Measurements from ENCODE around the gene HDAC11. TPM values are rescaled to one million over a fixed set of nuclear protein-coding genes. Genes with fewer than 3 reads are reported as not detected.

Gene HDAC11
- total RNA-seq, 1 donor from 2014 or later = 14.4 TPM

DNA sequence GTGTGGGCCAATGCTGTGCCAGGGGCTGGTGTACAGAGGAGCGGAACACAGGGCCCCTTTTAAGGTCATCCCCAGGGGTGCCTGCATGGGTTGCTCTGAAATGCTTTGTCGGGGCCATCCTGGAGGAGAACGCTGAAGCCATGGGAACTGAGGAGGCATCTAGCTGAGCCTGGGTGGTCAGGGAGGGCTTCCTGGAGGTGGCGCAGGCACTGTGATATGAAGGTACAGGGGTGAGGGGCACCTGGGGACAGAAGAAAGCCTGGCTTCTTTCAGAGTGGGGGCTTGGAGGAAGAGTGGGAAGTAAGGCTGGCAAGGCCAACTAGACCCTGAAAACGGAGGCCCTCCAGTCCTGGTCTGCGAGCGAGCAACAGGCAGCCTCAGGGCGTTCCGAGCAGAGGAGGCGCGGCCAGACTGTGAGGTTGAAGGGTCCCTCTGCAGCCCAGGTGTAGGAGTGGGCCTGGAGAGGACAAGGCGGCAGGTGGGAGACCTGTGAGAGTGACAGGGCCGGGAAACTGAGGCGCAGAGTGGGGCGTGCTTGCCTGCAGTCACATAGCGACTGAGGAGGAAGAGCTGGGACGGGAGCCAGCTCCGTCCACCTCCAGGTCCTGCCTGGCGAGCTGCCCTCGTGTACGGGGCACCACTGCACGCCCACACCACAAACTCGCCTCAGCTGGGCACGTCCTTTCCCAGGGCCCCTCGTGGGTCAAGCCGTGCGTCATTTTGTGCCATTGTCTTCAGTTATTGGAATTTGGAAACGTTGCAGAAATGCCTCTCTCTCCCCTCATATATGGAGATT is 72.9 kb downstream of the HDAC11 start:
- no peak for DNase-seq (ENCODE audit: low spot score, unreplicated experiment)
- H3K27ac Mint-ChIP-seq = no peak overlapping the region
- peaks cover 5% of the 10 kb centered on the region for H3K4me1 Mint-ChIP-seq (ENCODE audit: low read depth)
- H3K36me3 Mint-ChIP-seq (ENCODE audit: insufficient read depth) = no peaks in the 10 kb centered on the region
- no peaks in the 10 kb centered on the region for H3K9me3 Mint-ChIP-seq (ENCODE audit: low read depth)
- no peak for TF ChIP-seq CTCF (IDR thresholded peaks at IDR 0.05; ENCODE audit: unreplicated experiment)
- H3K27me3 Mint-ChIP-seq = peaks cover 39% of the 10 kb centered on the region
- no peak overlapping the region for H3K4me3 Mint-ChIP-seq (ENCODE audit: low read depth)

- H3K27ac Mint-ChIP-seq = no peak overlapping the region
Observed at GRCh38 chr3:13553686-13554085, 73.6 kb downstream of the HDAC11 start.

GRCh38 chr3:13555753-13556152 is 75.6 kb downstream of the HDAC11 start:
- Mint-ChIP-seq H3K4me1 (ENCODE audit: low read depth) (peaks cover 1% of the 10 kb centered on the region), H3K27me3 (peaks cover 28% of the 10 kb centered on the region), H3K9me3 (ENCODE audit: low read depth) (no peaks in the 10 kb centered on the region), H3K36me3 (ENCODE audit: insufficient read depth) (no peaks in the 10 kb centered on the region), H3K27ac (no peak overlapping the region), H3K4me3 (ENCODE audit: low read depth) (no peak overlapping the region)
- no peak for TF ChIP-seq CTCF (IDR thresholded peaks at IDR 0.05; ENCODE audit: unreplicated experiment)
- DNase-seq (ENCODE audit: low spot score, unreplicated experiment) = no peak

More at GRCh38 chr3:13553686-13554085, 73.6 kb downstream of the HDAC11 start:
- peaks cover 34% of the 10 kb centered on the region for H3K27me3 Mint-ChIP-seq
- H3K4me1 Mint-ChIP-seq (ENCODE audit: low read depth) = peaks cover 3% of the 10 kb centered on the region
- no peak for TF ChIP-seq CTCF (IDR thresholded peaks at IDR 0.05; ENCODE audit: unreplicated experiment)
- H3K9me3 Mint-ChIP-seq (ENCODE audit: low read depth) = no peaks in the 10 kb centered on the region
- no peaks in the 10 kb centered on the region for H3K36me3 Mint-ChIP-seq (ENCODE audit: insufficient read depth)
- DNase-seq (ENCODE audit: low spot score, unreplicated experiment) = no peak
- H3K4me3 Mint-ChIP-seq (ENCODE audit: low read depth) = no peak overlapping the region

Other genes starting within 250 kb of the HDAC11 start
- 71.4 and 78.2 TPM in 2 replicates for gene NUP210, start 60.0 kb upstream of the HDAC11 start, total RNA-seq
- gene FBLN2, start 68.8 kb downstream of the HDAC11 start, total RNA-seq = 5.8 and 14.1 TPM in 2 replicates